ENCODE measurements around the gene TLX2. TPM values are rescaled to one million over a fixed set of nuclear protein-coding genes. Genes with fewer than 3 reads are reported as not detected.
A peak's percentile ranks its signal among the peaks of the same experiment; 100 is the strongest.

TLX2 gene
- total and polyA plus RNA-seq, 2 of the 13 experiments (the other 11 are each of a cell fraction or from before 2014, with no cell fraction given): 0.05 to 0.20 TPM

DNA sequence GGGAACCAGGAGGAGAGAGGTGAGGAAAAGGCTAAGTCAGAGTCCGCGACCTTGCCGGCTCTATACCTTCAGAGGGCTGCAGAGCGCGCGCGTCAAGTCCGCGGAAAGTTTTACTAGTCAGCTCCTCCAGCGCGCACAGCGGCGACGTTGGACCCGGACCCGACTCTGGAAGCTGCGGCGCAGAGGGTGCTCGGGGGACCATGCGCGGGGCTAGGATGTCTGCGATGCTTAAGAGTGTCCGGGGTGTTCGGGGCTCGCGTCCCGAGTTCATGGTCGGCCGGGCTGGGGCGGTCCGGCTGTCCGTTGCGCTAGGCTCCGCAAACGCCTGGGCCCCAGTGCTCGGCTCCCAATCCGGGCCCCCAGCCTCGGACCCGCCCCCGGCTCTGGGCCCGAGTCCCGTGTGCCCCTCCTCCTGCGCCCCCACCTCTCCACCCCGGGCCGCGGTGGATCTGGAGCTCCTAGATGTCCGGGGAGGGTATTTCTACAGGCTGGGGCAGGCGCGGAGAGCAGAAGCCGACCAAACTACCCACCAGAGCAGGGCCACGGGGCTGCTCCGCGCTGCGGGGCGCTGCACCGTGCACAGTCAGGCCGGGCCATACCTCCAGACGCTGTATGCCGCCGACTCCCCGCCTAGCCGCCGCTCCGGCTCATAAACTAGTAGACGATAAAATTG, 14.8 kb upstream of the TLX2 start, which contains the start of gene LBX2 (continued):
- TF ChIP-seq, protein P1, sequence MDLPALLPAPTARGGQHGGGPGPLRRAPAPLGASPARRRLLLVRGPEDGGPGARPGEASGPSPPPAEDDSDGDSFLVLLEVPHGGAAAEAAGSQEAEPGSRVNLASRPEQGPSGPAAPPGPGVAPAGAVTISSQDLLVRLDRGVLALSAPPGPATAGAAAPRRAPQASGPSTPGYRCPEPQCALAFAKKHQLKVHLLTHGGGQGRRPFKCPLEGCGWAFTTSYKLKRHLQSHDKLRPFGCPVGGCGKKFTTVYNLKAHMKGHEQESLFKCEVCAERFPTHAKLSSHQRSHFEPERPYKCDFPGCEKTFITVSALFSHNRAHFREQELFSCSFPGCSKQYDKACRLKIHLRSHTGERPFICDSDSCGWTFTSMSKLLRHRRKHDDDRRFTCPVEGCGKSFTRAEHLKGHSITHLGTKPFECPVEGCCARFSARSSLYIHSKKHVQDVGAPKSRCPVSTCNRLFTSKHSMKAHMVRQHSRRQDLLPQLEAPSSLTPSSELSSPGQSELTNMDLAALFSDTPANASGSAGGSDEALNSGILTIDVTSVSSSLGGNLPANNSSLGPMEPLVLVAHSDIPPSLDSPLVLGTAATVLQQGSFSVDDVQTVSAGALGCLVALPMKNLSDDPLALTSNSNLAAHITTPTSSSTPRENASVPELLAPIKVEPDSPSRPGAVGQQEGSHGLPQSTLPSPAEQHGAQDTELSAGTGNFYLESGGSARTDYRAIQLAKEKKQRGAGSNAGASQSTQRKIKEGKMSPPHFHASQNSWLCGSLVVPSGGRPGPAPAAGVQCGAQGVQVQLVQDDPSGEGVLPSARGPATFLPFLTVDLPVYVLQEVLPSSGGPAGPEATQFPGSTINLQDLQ (CRISPR knock-in tag; IDR thresholded peaks at IDR 0.05): no peak
- TF ChIP-seq ZKSCAN8 (CRISPR knock-in tag; IDR thresholded peaks at IDR 0.05; ENCODE audit: borderline replicate concordance) (no peak), ZNF264 (CRISPR knock-in tag; IDR thresholded peaks at IDR 0.05) (no peak), RBM39 (IDR thresholded peaks at IDR 0.05; ENCODE audit: low read depth, low read length, poor library complexity, severe bottlenecking) (no peak), ZNF552 (CRISPR knock-in tag; IDR thresholded peaks at IDR 0.05; ENCODE audit: borderline replicate concordance) (no peak), ZNF430 (CRISPR knock-in tag; IDR thresholded peaks at IDR 0.05) (no peak), SMAD3 (CRISPR knock-in tag; IDR thresholded peaks at IDR 0.05) (no peak), MAFK (conservative IDR thresholded peaks at IDR 0.05 in 1 of 2, IDR thresholded peaks at IDR 0.05 in 1 of 2; ENCODE audit: low read length in 2 of 2) (no peak), ZNF768 (CRISPR knock-in tag; IDR thresholded peaks at IDR 0.05) (no peak), TEAD2 (CRISPR knock-in tag; IDR thresholded peaks at IDR 0.05) (no peak), ZNF781 (CRISPR knock-in tag; IDR thresholded peaks at IDR 0.05; ENCODE audit: borderline replicate concordance, not compliant biosample characterization) (peak; percentile 40), ZNF160 (CRISPR knock-in tag; IDR thresholded peaks at IDR 0.05) (0 out of 2 replicates have a peak, but pooled peaks have one; percentile 36), ZNF329 (CRISPR knock-in tag; IDR thresholded peaks at IDR 0.05; ENCODE audit: low read depth) (no peak)
- TF ChIP-seq, protein P2, sequence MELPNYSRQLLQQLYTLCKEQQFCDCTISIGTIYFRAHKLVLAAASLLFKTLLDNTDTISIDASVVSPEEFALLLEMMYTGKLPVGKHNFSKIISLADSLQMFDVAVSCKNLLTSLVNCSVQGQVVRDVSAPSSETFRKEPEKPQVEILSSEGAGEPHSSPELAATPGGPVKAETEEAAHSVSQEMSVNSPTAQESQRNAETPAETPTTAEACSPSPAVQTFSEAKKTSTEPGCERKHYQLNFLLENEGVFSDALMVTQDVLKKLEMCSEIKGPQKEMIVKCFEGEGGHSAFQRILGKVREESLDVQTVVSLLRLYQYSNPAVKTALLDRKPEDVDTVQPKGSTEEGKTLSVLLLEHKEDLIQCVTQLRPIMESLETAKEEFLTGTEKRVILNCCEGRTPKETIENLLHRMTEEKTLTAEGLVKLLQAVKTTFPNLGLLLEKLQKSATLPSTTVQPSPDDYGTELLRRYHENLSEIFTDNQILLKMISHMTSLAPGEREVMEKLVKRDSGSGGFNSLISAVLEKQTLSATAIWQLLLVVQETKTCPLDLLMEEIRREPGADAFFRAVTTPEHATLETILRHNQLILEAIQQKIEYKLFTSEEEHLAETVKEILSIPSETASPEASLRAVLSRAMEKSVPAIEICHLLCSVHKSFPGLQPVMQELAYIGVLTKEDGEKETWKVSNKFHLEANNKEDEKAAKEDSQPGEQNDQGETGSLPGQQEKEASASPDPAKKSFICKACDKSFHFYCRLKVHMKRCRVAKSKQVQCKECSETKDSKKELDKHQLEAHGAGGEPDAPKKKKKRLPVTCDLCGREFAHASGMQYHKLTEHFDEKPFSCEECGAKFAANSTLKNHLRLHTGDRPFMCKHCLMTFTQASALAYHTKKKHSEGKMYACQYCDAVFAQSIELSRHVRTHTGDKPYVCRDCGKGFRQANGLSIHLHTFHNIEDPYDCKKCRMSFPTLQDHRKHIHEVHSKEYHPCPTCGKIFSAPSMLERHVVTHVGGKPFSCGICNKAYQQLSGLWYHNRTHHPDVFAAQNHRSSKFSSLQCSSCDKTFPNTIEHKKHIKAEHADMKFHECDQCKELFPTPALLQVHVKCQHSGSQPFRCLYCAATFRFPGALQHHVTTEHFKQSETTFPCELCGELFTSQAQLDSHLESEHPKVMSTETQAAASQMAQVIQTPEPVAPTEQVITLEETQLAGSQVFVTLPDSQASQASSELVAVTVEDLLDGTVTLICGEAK (IDR thresholded peaks at IDR 0.05): no peak
- TF ChIP-seq, protein P2 (CRISPR knock-in tag; IDR thresholded peaks at IDR 0.05): no peak
- TF ChIP-seq, protein P3, sequence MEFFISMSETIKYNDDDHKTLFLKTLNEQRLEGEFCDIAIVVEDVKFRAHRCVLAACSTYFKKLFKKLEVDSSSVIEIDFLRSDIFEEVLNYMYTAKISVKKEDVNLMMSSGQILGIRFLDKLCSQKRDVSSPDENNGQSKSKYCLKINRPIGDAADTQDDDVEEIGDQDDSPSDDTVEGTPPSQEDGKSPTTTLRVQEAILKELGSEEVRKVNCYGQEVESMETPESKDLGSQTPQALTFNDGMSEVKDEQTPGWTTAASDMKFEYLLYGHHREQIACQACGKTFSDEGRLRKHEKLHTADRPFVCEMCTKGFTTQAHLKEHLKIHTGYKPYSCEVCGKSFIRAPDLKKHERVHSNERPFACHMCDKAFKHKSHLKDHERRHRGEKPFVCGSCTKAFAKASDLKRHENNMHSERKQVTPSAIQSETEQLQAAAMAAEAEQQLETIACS (CRISPR knock-in tag; IDR thresholded peaks at IDR 0.05): no peak
- TF ChIP-seq, protein P4, sequence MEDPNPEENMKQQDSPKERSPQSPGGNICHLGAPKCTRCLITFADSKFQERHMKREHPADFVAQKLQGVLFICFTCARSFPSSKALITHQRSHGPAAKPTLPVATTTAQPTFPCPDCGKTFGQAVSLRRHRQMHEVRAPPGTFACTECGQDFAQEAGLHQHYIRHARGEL (CRISPR knock-in tag; IDR thresholded peaks at IDR 0.05): no peak

All from HepG2 (cell line).